ENCODE data around the gene CIDEA.
"Not testable (repeated sequence)": the region's sequence is repeated elsewhere in the genome, so short reads cannot be mapped to it uniquely, and the experiment has no call there.

Gene CIDEA

GRCh38 chr18:12254136-12254819 is at the start of gene CIDEA:
CIDEA (plus strand) TSS chr18:12254361; CDS start chr18:12254384, 23 bp downstream.
- Histone ChIP-seq H3K9me3 (ENCODE audit: severe bottlenecking) (no peaks in the 10 kb centered on the region), H3K27me3 (ENCODE audit: insufficient read depth, low read depth, severe bottlenecking) (no peaks in the 10 kb centered on the region), H3K36me3 (no peaks in the 10 kb centered on the region), H3K27ac (no peak within 1 kb of the TSS), H3K4me3 (ENCODE audit: low read depth, low read length) (no peak within 1 kb of the TSS)
- no peak for DNase-seq
- TF ChIP-seq CTCF (IDR thresholded peaks at IDR 0.05; ENCODE audit: low read depth, low read length), result no peak

DNA sequence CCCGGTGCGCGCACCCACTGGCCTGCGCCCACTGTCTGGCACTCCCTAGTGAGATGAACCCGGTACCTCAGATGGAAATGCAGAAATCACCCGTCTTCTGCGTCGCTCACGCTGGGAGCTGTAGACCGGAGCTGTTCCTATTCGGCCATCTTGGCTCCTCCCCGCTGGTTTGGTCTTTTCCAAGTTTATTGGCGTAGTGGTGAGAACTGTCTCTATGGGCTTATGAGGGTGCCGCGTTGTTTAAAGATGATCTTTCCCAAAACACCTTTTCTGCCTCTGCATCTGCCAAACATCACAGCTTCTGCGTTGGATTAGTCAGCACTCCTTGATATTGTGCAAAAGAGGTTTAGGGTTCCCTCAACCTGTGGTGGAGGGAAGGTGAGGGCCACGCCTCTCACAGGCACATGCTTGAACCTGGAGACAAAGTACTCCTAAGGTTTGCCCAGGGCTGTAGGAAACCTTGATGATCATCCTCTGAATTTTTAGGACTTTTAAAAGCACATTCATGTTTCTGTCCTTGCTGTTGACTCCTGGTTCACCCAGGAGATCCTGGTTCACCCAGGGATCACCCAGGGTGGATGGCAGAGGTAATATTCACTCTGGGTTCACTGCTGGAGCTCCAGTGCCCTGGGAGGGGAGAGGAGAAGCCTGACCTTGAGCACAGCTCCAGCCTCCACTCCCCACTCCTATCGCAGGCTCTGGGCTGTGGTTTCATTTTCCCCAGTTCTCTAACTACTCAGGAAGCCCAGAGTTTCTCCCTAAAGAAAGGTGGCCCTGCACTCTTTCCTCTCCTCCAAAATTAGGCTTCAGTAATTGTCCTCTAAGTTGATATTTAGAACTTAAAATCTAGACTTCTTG is 45.6 kb upstream of the CIDEA start:
- DNase-seq; H3K27ac ChIP-seq; H3K9me3 ChIP-seq (ENCODE audit: severe bottlenecking); H3K4me3 ChIP-seq (ENCODE audit: low read depth, low read length); H3K27me3 ChIP-seq (ENCODE audit: insufficient read depth, low read depth, severe bottlenecking); H3K36me3 ChIP-seq: not testable (repeated sequence)

DNA sequence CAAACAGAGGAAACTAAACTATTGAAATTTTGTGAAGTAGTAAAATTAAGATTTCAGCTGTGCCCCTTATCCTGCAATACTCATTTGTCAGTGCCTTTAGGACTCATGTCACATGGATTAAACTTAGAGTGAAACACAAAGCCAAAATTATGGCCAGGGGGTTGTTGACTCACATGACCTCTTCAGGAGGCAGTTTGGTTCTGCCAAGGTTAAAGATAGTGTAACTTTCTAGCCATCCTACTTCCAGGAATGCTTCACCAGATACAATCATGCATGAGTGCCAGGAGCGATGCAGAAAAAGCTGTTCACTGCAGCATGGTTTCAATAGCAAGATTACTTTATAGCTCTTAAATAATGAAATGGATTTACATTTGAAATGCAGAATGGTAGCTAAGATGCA is 41.9 kb upstream of the CIDEA start:
- DNase-seq; H3K36me3 ChIP-seq; H3K4me3 ChIP-seq (ENCODE audit: low read depth, low read length); H3K9me3 ChIP-seq (ENCODE audit: severe bottlenecking); H3K27me3 ChIP-seq (ENCODE audit: insufficient read depth, low read depth, severe bottlenecking); H3K27ac ChIP-seq: not testable (repeated sequence)

GRCh38 chr18:12214296-12215005 is 39.7 kb upstream of the CIDEA start:
- H3K9me3 ChIP-seq (ENCODE audit: severe bottlenecking); DNase-seq; H3K36me3 ChIP-seq; H3K27me3 ChIP-seq (ENCODE audit: insufficient read depth, low read depth, severe bottlenecking); H3K27ac ChIP-seq; H3K4me3 ChIP-seq (ENCODE audit: low read depth, low read length): not testable (repeated sequence)

GRCh38 chr18:12216471-12216870 is 37.7 kb upstream of the CIDEA start:
- not testable (repeated sequence) for H3K4me3 ChIP-seq (ENCODE audit: low read depth, low read length); DNase-seq; H3K27ac ChIP-seq; H3K27me3 ChIP-seq (ENCODE audit: insufficient read depth, low read depth, severe bottlenecking); H3K9me3 ChIP-seq (ENCODE audit: severe bottlenecking); H3K36me3 ChIP-seq

- H3K27me3 ChIP-seq (ENCODE audit: insufficient read depth, low read depth, severe bottlenecking); H3K9me3 ChIP-seq (ENCODE audit: severe bottlenecking); H3K4me3 ChIP-seq (ENCODE audit: low read depth, low read length); H3K27ac ChIP-seq; H3K36me3 ChIP-seq; DNase-seq: not testable (repeated sequence)
Measured at GRCh38 chr18:12218603-12219002, 35.6 kb upstream of the CIDEA start.

GRCh38 chr18:12222041-12222440 is 32.1 kb upstream of the CIDEA start:
- not testable (repeated sequence) for H3K27me3 ChIP-seq (ENCODE audit: insufficient read depth, low read depth, severe bottlenecking); H3K9me3 ChIP-seq (ENCODE audit: severe bottlenecking); H3K4me3 ChIP-seq (ENCODE audit: low read depth, low read length); DNase-seq; H3K36me3 ChIP-seq; H3K27ac ChIP-seq

- not testable (repeated sequence) for H3K27me3 ChIP-seq (ENCODE audit: insufficient read depth, low read depth, severe bottlenecking)
Measured at GRCh38 chr18:12223326-12223725, 30.8 kb upstream of the CIDEA start.

DNA sequence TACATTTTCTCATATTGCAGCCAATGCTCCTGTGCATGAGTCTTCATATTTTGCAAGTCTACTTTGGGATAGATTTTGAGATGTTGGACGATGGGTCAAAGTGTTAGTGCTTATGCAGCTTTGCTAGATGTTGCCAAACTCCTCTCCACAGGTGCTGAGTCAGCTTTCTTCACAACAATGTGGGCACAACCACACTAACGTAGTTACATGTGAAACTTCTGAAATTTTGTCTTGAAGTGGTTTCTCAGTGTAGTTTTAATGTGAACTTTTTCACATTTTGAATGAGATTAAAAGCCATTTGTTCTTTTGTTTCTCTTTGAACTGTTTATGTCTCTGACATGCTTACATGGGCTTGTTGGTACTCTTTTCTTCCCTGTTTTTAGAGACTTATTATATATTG is 27.4 kb upstream of the CIDEA start:
- H3K27ac ChIP-seq; H3K27me3 ChIP-seq (ENCODE audit: insufficient read depth, low read depth, severe bottlenecking); H3K9me3 ChIP-seq (ENCODE audit: severe bottlenecking); H3K4me3 ChIP-seq (ENCODE audit: low read depth, low read length); DNase-seq; H3K36me3 ChIP-seq: not testable (repeated sequence)

More at GRCh38 chr18:12223326-12223725, 30.8 kb upstream of the CIDEA start:
- H3K9me3 ChIP-seq (ENCODE audit: severe bottlenecking); DNase-seq; H3K27ac ChIP-seq; H3K36me3 ChIP-seq; H3K4me3 ChIP-seq (ENCODE audit: low read depth, low read length): not testable (repeated sequence)

GRCh38 chr18:12227399-12228186 is 26.6 kb upstream of the CIDEA start:
- not testable (repeated sequence) for DNase-seq; H3K27me3 ChIP-seq (ENCODE audit: insufficient read depth, low read depth, severe bottlenecking); H3K36me3 ChIP-seq; H3K4me3 ChIP-seq (ENCODE audit: low read depth, low read length); H3K9me3 ChIP-seq (ENCODE audit: severe bottlenecking); H3K27ac ChIP-seq

DNA sequence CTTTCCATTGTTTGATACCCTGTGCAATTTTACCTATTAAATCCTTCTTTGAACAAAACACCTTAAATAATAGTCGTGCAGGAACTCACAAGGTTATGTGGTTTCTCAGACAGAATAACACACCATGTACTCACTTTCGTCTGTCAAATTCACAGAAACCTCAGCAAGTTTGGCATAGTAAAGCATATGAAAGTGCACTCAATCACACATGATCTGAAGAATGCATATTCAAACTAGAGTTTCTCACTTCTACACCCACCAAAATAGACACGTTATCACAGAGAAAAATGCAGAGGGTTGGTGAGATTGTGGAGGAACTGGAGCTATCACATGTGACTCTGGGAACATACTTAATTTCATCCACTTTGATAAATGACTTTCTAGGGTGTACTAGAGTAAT is 25.9 kb upstream of the CIDEA start:
- H3K4me3 ChIP-seq (ENCODE audit: low read depth, low read length); H3K36me3 ChIP-seq; H3K9me3 ChIP-seq (ENCODE audit: severe bottlenecking); H3K27ac ChIP-seq; DNase-seq; H3K27me3 ChIP-seq (ENCODE audit: insufficient read depth, low read depth, severe bottlenecking): not testable (repeated sequence)

- not testable (repeated sequence) for H3K4me3 ChIP-seq (ENCODE audit: low read depth, low read length); DNase-seq; H3K9me3 ChIP-seq (ENCODE audit: severe bottlenecking)
Measured at GRCh38 chr18:12230561-12230960, 23.6 kb upstream of the CIDEA start.

More at GRCh38 chr18:12230561-12230960, 23.6 kb upstream of the CIDEA start:
- not testable (repeated sequence) for H3K27me3 ChIP-seq (ENCODE audit: insufficient read depth, low read depth, severe bottlenecking); H3K27ac ChIP-seq; H3K36me3 ChIP-seq
